HG03571 (cell line): ENCODE measurements around the gene BCDIN3D.
A peak's percentile ranks its signal among the peaks of the same experiment; 100 is the strongest.
"Not testable (repeated sequence)": the region's sequence is repeated elsewhere in the genome, so short reads cannot be mapped to it uniquely, and the experiment has no call there.

Source experiments
- ATAC-seq: cut with Tn5 transposase; IDR thresholded peaks from one replicate; pipeline ENCODE4 v1.9.1; 2021; ENCODE audit not compliant: unreplicated experiment

Gene BCDIN3D

GRCh38 chr12:49842519-49843352 lies at the start of gene BCDIN3D:
TSS of gene BCDIN3D (minus strand) at chr12:49843106. CDS start at chr12:49843087, 19 bp downstream.
- ATAC-seq: peak; percentile 73

DNA sequence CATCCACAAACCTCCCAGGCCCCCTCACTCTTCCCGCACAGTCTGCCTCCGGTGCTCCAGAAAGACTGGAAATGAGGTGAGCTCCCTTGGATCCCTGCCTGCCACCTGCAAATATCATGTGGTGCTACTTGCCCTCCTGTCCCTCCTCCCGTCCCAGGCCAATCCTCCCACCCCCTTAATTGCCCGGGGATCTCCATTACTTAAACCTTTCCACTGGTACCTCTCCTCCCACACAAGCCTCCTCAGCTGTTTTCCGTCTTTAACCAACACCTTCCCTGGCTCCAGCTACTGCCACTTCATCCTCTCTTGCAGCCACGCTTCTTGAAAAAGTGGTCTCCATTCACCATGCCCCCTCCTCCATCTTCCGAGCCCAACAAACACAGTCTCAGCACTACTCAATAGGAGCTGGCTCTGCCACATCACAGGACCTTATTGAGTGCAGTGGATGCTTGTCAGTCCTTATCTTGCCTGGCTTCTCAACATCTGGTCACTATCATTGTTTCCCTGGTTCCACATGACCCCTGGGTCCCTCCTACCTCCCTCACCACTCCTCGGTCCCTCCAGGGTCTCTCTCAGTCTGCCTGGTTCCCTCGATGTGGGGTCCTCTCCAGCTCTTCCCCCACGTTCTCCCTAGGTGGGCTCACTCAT lies 49.3 kb upstream of the BCDIN3D start:
- no peak for ATAC-seq

DNA sequence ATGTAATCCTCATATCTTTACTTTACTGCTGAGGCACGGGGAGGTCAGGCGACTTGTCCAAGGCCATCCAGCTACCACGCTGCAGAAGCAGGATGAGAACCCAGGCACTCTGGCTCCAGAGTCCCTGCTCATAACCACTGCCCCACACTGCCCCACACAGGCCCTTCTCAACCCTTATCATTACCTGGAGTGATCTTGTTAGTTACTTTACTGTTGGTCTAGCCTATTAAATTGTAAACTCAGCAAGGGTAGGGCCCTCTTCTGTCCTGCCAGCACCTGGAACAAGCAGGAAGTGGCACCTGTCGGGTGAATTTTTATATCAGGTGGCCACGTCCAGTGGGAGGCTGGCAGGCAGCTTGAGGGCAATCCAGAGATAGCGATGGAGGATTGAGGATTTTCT lies 48.6 kb upstream of the BCDIN3D start:
- ATAC-seq: no peak

- ATAC-seq: no peak
These were observed 48.1 kb upstream of the BCDIN3D start for GRCh38 chr12:49891012-49891411.

DNA sequence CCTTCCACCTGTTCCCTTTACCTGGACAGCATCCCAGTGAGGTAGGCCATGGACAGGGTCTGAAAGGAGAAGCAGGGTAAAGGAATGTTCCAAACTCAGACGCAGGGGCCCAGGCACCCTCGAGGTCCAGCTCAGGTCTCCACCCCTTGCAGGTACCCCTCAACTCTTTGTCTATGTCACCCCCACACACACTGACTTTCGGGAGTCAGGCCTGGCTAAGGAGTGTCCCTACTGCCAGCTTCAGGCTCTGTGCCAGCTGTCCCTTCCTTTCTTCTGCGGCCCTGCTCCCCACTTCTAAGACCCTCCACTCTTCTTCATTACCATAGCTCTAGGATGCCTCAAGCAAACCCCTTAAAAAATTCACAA lies 47.2 kb upstream of the BCDIN3D start:
- no peak for ATAC-seq

DNA sequence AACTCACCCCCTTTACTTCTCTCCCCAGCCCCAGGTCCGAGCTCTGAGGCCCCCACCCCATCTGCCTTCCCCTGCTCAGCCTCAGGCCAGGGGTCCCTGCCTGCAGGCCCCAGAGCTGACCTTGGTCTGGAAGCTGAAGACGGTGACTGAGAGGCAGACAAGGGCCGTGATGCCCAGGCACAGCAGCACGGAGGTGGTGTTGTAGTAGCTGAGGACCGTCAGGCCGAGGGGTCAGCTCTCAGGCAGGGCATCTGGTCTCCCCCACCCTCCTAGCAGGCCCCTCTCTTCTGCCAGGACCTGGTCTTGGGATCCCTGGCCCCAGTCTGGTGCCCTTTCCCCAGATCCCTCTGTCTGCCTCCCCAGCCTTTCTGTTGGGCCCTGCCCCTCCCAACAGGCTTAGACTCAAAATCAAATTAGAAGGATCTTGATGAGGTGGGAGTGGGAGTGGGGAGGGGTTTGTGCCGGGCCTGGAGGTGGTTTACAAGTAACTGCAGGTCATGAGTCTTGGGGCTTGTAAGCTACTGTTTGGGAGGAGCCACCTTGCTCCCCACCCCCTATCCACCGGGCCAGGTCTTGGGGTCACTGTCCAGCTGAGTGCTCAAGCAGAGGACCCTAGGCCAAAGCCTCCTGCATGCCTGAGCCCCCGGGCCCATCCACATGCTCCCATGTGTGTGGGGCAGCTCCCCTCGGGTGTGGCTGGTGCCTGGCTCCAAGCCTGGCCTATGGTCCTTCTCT lies 46.6 kb upstream of the BCDIN3D start:
- no peak for ATAC-seq

GRCh38 chr12:49888461-49889151 lies 45.7 kb upstream of the BCDIN3D start:
- ATAC-seq: no peak

DNA sequence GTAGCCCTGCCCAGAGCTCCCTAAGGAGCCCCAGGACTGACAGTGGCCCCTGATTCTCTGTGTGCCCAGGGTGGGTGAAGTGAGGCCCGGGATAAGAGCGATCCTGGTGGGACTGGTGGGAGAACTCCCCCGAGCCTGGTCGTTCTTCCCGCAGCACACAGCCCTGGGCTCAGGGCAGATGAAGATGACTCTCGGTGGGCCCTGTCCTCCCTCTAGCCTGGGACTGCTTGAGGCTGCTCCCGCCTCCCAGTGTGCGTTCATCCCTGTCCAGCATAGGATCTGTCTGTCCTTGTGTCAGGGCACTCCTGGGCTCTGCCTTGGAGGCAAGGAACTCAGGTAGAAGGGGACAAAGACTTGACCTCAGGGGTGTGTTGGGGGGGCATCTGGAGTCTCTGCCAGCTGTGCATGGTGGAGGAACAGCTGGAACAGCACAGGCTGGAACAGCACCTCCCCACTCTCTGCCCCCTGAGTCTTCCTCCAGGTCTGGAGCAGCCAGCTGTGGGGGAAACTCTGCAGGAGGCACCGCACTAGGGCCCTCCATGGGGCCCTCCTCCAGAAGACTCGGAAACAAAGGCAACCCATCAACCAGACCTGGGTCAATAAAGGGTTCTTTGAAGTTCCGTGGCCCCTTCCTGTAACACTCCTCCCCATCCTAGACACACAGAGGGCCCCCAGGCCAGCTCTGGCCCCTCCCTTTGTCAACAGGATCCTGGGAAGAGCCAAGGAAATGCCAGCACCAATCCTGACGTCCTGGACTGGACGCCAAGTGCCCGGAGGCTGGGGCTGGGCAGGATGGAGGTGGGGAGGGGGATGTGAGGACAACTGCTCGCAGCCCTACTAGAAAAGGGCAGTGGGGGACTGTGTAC lies 44.9 kb upstream of the BCDIN3D start:
- ATAC-seq: no peak

GRCh38 chr12:49887091-49887490 lies 44.2 kb upstream of the BCDIN3D start:
- no peak for ATAC-seq

DNA sequence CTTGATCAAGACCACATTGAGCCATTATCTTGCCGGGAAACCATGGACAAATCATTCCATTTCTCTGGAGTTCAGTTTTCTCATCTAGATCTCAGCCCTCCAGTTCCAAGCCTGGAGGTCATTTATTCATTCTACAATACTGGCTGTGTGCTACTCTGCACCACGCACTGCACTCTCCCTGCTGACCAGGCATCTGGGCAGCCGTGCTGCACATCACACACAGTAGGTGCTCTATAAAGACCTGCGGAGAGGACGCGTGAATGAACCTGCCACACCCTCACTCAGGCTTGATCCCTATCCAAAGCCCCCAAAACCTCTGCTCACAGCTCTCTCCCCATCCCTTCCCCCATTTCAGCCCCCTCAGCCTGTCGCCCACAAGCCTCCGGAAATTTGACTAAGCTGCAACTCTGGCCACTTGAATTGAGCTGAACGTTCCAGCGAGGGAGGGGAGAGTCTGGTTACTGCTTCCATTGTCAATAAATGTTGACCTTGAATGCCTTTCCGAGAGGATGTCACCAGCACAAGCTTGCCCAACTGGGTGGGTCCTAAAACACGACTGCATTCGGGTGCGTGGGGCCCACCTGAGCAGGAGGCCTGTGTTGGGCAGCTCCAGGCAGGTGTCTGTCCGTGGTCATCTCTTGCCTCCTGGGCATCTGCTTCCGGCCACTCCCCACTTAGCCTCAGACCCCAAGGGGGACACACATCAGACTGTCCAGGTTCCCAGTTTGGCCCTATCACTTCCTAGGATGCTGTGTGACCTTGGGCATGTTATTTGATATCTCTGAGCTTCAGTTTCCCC lies 43.0 kb upstream of the BCDIN3D start:
- ATAC-seq: no peak

- no peak for ATAC-seq
These were observed 42.2 kb upstream of the BCDIN3D start for GRCh38 chr12:49885118-49885517.

DNA sequence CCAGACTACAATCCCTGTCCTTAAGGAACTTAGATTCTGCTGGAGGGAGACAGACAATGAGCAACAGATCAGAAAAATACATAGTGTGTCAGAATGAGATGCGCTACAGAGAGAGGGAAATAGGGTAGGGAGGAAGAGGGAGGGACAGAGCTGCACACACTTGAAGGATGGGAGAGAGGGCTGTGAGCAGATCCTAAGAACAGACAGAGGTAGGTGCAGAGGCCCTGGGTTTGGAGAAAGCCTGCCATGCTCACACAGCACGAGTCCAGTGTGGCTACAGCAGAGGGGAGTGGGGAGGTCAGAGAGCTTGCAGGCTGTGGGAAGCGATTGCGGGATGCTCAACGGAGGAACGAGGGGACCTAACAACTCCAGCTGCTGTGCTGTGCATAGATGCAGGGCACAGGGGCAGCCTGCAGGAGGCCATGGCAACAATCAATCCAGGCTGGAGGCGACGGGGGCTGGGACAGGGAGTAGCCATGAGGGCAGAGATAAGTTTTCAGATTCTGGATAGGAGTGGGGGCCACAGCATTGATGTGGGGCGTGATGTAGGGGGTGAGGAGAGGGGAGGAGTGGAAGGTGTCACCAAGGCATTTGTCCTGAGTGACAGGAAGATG lies 40.1 kb upstream of the BCDIN3D start:
- ATAC-seq: no peak

DNA sequence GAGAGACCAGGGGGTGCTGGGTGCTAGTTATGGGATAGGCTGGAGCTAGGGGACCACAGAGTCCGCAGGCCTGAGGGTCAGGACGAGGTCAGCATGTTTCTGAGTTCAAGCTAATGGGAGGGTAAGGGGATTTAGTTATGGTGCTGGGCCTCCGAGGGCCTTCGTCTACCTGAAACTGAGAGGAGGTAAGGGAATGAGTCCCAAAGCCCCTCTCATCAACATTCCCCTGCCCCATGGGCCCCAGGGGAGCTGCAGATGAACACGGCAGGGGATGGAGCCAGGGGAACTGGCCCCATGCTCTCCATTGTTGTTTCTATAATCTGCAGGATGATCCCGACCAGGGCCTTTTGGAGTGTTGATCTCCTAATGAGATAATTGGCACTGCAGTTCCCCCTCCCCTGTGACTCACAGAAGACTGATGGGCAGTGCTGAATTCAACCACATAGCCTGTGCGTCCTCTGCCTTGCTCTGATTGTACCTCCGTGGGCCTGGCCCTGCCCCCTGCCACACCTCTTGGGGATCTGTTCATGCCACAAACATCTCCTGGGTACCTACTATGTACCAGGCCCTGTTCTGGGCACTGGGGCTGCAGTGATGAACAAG lies 39.4 kb upstream of the BCDIN3D start:
- ATAC-seq: no peak

GRCh38 chr12:49881415-49882247 lies 38.7 kb upstream of the BCDIN3D start:
- ATAC-seq: no peak

- ATAC-seq: no peak
These were observed 38.0 kb upstream of the BCDIN3D start for GRCh38 chr12:49880756-49881414.

DNA sequence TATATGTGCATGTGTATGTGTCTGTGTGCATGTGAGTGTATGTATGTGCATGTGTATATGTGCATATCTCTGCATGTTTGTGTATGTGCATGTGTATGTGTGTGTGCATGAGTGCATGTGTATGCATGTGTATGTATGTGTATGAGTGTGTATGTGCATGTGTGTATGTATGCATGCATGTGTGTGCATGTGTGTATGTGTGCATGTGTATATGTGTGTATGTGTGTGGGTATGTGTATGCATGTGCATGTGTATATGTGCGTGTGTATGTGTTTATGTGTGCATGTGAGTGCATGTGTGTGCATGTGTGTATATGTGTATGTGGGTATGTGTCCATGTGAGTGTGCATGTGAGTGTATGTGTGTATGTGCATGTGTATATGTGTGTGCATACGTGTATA lies 36.2 kb upstream of the BCDIN3D start:
- not testable (repeated sequence) for ATAC-seq

- no peak for ATAC-seq
These were observed 35.1 kb upstream of the BCDIN3D start for GRCh38 chr12:49878021-49878420.
